ENCODE data around the gene NBEA.

GRCh38 chr13:34900288-34900739 lies 41.8 kb upstream of the NBEA start:
- TF ChIP-seq SUZ12 (IDR thresholded peaks at IDR 0.05; ENCODE audit: extremely low read depth, insufficient read depth, insufficient read length) (no peak), YY1 (IDR thresholded peaks at IDR 0.05; ENCODE audit: insufficient read depth, insufficient read length) (no peak), ZNF274 (IDR thresholded peaks at IDR 0.05; ENCODE audit: low read depth, low read length) (no peak)

Data from NT2/D1 (cell line).